Ascending aorta (tissue), 2 donors: ENCODE measurements around the gene ARL10. TPM values are rescaled to one million over a fixed set of nuclear protein-coding genes. Genes with fewer than 3 reads are reported as not detected.

Experiments
- DNase-seq, 2 donors: peaks; one replicate each; pipeline ENCODE4 v3.0.0-alpha.2; 2019; ENCODE audit warnings: low spot score in 2 of 2
- H3K27ac ChIP-seq, 2 donors: fragments of 200-600 bp; sonication (generic); one replicate each; pipeline ENCODE4 v1.5.1; 2016 to 2017; ENCODE audit warnings: mild to moderate bottlenecking in 1 of 2
- H3K27me3 ChIP-seq: fragments of 200-600 bp; sonication (generic); one replicate; pipeline ENCODE4 v1.5.1; 2017
- H3K36me3 ChIP-seq, 2 donors: fragments of 200-600 bp; sonication (generic); one replicate each; pipeline ENCODE4 v1.5.1; 2016
- H3K4me1 ChIP-seq, 2 donors: fragments of 200-600 bp; sonication (generic); one replicate each; pipeline ENCODE4 v1.5.1; 2016 to 2017; ENCODE audit warnings: mild to moderate bottlenecking in 1 of 2
- H3K4me3 ChIP-seq, 2 donors: fragments of 200-600 bp; sonication (generic); one replicate each; pipeline ENCODE4 v1.5.1; 2016 to 2017; ENCODE audit warnings: mild to moderate bottlenecking in 1 of 2
- H3K9me3 ChIP-seq, 2 donors: fragments of 200-600 bp; sonication (generic); one replicate each; pipeline ENCODE4 v1.5.1; 2016
- intact Hi-C: fragments of 100-400 bp; cut with DNase I; formaldehyde crosslinking; loops from one replicate; pipeline ENCODE4 v1.15.1; 2023
- total RNA-seq: library from RNA; depleted of rRNA; stranded (reverse); fragments of >200 nt; gene quantifications from one replicate; pipeline ENCODE4 v1.1.0, GENCODE V29; 2016
- TF ChIP-seq, protein P1 (sequence below), 3 experiments: fragments of 200-600 bp in 2 of 3; fragments of 450-650 bp in 1 of 3; sonication (generic) in 2 of 3; IDR thresholded peaks; one replicate each; pipeline ENCODE4 v1.5.1; 2016 to 2019; ENCODE audit warnings: antibody characterized with exemption in 3 of 3, mild to moderate bottlenecking in 1 of 3, moderate library complexity in 1 of 3

The ARL10 gene
- total RNA-seq, 1 donor from 2014 or later = 2.7 TPM

DNA sequence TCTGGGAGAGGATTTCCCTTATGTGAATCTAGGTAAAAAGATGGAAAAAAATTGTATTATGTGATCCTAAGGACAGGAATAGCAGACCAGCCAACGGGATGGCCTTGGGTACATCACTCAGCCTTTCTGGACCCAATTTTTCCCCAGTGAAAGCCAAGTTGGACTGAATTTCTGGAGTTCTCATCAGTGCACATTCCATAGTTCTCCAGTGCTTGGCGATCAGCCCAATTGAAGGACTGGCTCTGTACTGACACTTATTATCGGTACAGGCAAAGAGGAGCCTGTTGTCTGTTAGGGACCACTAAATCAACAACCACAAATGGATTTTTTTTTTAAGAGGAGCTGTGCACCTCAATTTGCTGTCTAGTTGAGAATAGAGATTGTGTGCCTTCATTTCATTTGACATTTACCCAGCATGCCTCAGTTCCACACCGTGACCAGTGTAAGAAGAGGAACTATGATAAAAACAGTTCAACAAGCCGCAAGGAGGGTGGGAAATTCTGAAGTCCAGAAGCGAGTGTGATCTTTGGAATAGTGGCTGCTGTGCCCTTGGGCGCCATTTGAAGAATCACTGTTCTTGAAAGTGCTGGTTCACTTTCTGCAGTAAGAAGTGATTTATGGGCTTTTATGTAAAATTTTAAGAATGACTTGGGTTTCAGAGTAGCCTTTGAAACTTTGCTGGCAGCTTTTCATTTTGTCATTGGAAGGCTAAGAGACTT, 8.0 kb downstream of the ARL10 start:
- no peak for DNase-seq
- peak overlapping the region; percentile 22 to 28 for H3K27ac ChIP-seq
- no peaks in the 10 kb centered on the region for H3K9me3 ChIP-seq
- no peak overlapping the region for H3K4me3 ChIP-seq
- H3K36me3 ChIP-seq = peaks cover 0 to 30% of the 10 kb centered on the region in 2 donors
- TF ChIP-seq, protein P1, sequence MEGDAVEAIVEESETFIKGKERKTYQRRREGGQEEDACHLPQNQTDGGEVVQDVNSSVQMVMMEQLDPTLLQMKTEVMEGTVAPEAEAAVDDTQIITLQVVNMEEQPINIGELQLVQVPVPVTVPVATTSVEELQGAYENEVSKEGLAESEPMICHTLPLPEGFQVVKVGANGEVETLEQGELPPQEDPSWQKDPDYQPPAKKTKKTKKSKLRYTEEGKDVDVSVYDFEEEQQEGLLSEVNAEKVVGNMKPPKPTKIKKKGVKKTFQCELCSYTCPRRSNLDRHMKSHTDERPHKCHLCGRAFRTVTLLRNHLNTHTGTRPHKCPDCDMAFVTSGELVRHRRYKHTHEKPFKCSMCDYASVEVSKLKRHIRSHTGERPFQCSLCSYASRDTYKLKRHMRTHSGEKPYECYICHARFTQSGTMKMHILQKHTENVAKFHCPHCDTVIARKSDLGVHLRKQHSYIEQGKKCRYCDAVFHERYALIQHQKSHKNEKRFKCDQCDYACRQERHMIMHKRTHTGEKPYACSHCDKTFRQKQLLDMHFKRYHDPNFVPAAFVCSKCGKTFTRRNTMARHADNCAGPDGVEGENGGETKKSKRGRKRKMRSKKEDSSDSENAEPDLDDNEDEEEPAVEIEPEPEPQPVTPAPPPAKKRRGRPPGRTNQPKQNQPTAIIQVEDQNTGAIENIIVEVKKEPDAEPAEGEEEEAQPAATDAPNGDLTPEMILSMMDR (IDR thresholded peaks at IDR 0.05) = no peak
- H3K4me1 ChIP-seq = no peaks in the 10 kb centered on the region
- intact Hi-C loops = no loop called here
- H3K27me3 ChIP-seq = no peaks in the 10 kb centered on the region

DNA sequence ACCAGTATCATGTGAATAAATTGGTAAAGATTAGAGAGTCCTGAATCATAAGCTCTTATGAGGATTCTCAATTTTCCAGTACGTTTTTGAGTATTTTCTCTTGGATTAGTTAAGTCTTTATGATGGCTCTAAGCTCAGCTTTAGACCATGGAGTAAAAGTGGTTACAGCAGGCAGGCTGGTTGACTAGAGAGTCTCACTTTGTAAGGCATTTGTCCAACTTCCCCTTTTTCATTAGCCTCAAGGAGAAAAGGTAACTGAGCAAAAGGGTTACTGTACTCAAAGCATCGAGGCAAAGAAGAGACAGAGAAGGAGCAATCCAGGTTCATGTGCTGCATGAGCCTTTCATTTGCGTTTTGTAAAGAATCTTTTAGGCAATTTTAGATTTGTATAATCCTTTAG, 14.6 kb downstream of the ARL10 start:
- DNase-seq = no peak
- Histone ChIP-seq H3K4me1 (peaks cover 0 to 15% of the 10 kb centered on the region in 2 donors), H3K36me3 (peaks cover 18 to 33% of the 10 kb centered on the region in 2 donors), H3K9me3 (no peaks in the 10 kb centered on the region), H3K27me3 (no peaks in the 10 kb centered on the region), H3K27ac (no peak overlapping the region), H3K4me3 (no peak overlapping the region)
- TF ChIP-seq, protein P1 (IDR thresholded peaks at IDR 0.05) = no peak
- intact Hi-C loops = loop anchor here (10.0 kb wide), 2 partner anchors 265 to 625 kb away; partner anchors contain the start of genes TSPAN17 and UIMC1

DNA sequence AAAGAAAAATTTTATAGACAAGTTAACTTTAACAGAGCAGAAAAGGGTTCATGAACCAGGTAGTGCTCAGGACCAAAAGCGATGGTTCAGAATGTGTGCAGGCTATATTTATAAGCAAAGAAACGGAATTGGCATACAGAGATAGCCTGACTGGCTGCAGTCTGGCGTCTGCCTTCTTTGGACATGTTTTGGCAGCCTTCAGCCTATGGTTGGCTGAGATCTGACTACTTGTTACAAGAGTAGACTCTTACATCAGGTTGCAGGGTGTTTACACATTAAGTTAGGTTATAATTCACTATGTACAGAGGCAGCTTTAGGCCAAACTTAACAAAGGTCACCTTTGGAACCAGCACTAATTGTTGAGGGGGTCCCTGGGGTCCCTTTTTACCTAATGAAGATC, 16.1 kb downstream of the ARL10 start:
- Histone ChIP-seq H3K36me3 (peaks cover 21 to 39% of the 10 kb centered on the region in 2 donors), H3K4me3 (no peak overlapping the region), H3K27me3 (no peaks in the 10 kb centered on the region), H3K9me3 (no peaks in the 10 kb centered on the region), H3K4me1 (peaks cover 0 to 15% of the 10 kb centered on the region in 2 donors), H3K27ac (peak overlapping the region; percentile 66 to 87)
- TF ChIP-seq, protein P1 (IDR thresholded peaks at IDR 0.05) = no peak
- intact Hi-C loops = loop anchor here (10.0 kb wide), 2 partner anchors 263 to 623 kb away; partner anchors contain the start of genes TSPAN17 and UIMC1
- DNase-seq = no peak

DNA sequence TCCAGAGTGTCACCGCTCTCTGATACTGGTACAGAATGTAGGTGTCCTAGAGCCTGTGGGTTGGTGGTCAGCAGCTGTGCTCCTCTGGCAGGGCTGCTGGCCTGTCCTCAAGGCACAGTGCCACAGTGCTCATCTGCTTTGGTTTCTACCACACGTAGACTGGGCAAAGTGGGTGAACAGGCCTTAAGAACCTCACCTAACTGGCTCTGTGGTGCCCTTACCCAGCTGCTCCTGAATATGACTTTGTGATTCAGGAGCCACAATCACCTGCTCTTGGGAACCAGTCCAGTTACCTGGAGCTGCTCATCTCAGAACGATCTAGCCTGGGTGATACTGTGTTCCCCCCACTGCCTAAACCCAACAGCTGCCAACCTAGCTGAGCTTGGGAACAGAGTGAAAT, 16.7 kb downstream of the ARL10 start:
- intact Hi-C loops = loop anchor here (10.0 kb wide), 2 partner anchors 263 to 623 kb away; partner anchors contain the start of genes TSPAN17 and UIMC1
- H3K27me3 ChIP-seq = no peaks in the 10 kb centered on the region
- no peak overlapping the region for H3K4me3 ChIP-seq
- TF ChIP-seq, protein P1 (IDR thresholded peaks at IDR 0.05) = no peak
- peaks cover 0 to 17% of the 10 kb centered on the region in 2 donors for H3K4me1 ChIP-seq
- H3K36me3 ChIP-seq = peaks cover 21 to 39% of the 10 kb centered on the region in 2 donors
- peak overlapping the region; percentile 66 to 87 for H3K27ac ChIP-seq
- H3K9me3 ChIP-seq = no peaks in the 10 kb centered on the region
- DNase-seq = no peak

DNA sequence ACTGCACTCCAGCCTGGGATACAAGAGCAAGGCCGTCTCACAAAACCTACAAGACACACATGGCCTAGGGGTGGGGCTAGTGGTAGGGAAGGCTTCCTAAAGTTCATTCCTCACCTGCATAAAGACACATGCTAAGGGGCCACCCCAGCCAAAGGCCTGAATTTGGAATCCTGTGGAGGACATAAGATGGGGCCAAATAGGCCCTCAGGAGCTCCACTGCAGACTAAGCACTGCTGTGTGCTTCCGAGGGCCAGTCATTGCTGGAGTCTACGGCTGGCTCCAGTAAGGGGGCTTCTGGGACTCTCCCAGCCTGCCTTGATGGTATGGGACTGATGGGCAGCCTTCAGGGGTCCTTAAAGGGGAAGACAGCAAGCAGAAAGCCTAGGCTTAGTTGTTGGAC, 17.4 kb downstream of the ARL10 start:
- Histone ChIP-seq H3K27ac (peak overlapping the region in 1 of 2 donors; percentile 87), H3K9me3 (no peaks in the 10 kb centered on the region), H3K36me3 (peaks cover 21 to 39% of the 10 kb centered on the region in 2 donors), H3K27me3 (no peaks in the 10 kb centered on the region), H3K4me1 (peaks cover 4 to 25% of the 10 kb centered on the region in 2 donors), H3K4me3 (no peak overlapping the region)
- no peak for DNase-seq
- TF ChIP-seq, protein P1 (IDR thresholded peaks at IDR 0.05) = no peak
- intact Hi-C loops = loop anchor here (10.0 kb wide), 2 partner anchors 262 to 622 kb away; partner anchors contain the start of genes TSPAN17 and UIMC1
